HG03103 (cell line): Measurements from ENCODE around the gene TUBA4B.
"Not testable (repeated sequence)": the region's sequence is repeated elsewhere in the genome, so short reads cannot be mapped to it uniquely, and the experiment has no call there.

Experiments
- ATAC-seq: cut with Tn5 transposase; IDR thresholded peaks from one replicate; pipeline ENCODE4 v1.9.1; 2021; ENCODE audit warnings: low read depth; ENCODE audit not compliant: unreplicated experiment

The TUBA4B gene

DNA sequence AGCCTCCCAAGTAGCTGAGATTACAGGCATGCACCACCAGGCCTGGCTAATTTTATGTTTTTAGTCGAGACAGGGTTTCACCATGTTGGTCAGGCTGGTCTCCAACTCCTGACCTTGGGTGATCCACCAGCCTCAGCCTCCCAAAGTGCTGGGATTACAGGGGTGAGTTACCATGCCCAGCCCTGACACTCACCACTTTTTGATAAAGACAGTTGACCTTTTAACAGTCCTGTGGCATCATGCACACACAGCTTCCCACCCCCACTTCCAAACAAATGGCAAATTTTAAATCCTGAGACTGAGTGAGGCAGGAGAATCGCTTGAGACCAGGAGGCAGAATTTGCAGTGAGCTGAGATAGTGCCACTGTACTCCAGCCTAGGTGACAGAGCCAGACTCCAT lies 20.0 kb downstream of the TUBA4B start:
- ATAC-seq = no peak

DNA sequence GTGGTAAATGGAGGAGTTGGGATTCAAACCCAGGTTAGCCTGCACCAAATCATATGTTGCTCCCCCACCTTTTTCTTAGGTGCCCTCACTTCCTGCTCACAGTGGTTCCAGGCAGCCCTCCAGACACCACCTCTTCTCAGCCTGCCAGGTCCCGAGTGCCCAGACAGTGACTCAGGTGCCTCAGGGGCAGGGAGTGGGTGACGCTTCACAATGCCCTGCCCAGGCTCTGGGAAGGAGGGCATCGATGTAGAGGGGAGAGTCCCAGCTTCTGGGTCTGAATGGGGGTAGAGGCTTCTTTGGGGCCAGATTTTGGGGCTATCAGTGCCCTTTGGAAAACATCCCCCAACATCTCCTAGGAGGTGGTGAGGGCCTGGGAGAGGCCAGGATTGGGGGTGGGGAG lies 20.9 kb downstream of the TUBA4B start:
- ATAC-seq = no peak

DNA sequence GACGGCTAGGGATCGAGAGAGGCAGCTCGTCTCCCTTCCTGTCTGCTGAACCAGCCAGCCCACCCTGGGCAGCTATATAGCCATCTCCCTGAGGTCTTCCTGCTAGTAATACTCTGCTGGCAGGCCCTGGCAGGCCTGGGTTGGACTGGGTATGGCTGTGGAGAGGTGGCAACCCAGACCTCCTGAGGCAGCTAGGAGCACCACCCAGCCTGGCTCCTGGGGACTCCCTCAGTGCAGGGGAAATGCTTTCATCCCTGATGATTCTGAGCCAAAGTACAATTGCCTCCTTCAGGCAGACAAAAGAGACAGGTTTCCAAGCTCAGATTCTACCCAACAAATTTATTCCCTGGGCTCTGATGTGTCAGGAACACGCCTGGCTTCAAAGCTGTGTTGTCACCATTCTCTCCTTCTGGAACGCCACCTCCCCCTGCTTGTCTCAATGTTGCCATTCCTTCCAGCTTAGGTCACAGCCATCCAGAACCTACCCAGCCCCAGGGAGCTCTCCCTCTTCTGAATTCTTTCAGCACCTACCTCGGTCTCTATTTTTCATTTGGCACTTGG lies 21.4 kb downstream of the TUBA4B start:
- no peak for ATAC-seq

DNA sequence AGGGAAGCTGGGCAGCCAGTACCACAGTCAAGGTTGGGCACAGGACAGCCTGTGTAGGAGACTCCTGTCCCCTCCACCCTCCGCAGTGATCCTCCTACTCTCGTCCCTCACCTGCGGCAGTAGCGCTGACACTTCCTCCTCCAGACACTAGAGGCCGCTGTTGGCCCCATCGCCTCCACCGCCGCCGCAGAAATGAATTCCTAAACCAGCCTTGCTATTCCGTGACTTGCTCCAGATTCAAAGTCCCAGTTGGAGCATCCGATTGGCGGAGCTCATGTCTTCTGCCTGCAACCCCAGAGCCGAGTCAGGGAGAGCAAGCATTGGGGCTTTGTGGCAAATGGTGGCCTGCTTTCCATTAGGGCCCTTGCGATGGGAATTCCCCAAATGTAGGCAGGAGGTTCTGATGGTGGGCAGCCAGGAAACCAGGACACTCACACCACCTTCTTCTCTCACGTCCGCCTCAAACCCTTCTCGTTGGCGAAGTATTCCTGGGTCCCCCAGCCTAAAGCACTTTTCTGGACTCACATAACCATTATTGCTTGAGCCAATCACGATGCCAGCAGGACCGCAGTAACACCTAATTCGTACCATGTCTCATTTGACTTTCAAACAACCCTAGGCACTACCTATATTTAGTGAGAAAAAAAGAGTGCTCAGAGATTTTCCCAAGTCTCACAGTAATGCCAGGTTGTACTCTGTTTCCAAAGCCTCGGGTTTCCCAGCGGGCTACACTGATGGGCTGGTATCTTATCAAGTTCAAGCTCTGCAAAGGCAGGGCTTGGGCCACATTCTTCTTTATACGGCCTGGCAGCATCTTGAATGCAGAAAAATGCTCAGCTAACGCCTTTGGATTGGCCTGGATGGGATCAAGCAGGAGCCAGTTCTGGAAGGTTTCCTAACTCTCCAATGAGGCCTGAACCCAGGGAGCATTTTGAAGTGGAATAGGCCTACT lies 24.9 kb downstream of the TUBA4B start:
- ATAC-seq = no peak

DNA sequence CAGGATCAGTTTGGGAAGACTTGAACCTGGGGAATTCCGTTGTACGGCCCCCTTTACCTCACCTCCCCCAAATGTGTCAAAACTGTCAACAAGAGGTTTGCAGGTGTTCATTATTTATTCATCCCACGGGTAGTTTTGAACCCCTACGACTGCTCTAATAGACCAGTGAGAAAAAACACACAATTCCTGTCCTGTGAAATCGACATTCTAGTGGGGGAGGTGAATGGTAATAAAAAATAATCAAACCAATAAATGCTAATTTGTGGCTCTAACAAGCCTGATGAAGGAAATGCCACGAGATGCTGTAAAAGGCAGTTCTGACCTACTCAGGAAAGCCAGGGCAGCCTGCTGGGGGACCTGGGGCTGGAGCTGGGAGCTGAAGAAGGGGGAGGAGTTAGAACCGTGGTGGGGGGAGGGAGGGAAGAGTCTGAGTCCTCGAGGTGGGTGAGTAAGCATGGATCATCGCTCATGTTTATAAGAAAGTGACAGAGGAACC lies 25.7 kb downstream of the TUBA4B start:
- ATAC-seq = no peak

DNA sequence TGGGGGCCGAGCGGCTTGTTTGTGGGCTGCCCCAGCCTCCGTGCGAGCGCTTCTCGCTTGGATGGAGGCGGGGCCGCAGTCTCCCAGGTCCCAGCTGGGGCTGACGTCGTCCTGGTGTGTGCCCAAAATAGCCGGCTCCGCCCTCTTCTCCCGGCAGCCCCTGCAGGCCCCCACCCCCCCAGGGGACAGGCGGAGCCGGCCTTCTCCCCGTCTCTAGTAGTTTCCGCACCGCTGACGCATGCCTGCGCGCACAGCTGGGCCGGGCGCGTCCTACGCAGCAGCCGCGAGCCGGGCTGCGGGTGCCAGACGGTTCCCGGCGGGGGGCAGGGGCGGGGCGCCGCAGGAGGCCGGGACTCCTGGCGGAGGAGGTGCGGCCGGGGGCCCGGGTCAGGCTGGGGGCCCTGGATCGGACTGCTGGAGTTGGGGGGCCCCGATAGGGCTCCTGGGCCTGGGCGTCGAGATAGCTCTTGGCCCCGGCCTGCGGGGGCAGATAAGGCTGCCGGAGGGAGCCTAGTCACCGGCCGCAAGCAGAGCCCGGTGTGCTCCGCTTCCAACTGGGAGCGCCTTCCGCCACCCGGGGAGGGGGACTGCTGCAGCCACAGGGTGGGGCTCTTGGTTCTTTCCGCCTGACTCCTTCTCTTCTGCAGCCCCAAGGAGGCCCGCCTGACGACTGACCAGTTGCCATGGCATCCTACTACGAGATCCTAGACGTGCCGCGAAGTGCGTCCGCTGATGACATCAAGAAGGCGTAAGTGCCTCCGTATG lies 26.3 kb downstream of the TUBA4B start, which contains the start of gene DNAJB2:
Gene DNAJB2, plus strand, starts transcription at position 216 of the 765 bp plus-strand sequence. Its CDS starts 468 bp downstream, at position 684.
- peak; percentile 78 for ATAC-seq

DNA sequence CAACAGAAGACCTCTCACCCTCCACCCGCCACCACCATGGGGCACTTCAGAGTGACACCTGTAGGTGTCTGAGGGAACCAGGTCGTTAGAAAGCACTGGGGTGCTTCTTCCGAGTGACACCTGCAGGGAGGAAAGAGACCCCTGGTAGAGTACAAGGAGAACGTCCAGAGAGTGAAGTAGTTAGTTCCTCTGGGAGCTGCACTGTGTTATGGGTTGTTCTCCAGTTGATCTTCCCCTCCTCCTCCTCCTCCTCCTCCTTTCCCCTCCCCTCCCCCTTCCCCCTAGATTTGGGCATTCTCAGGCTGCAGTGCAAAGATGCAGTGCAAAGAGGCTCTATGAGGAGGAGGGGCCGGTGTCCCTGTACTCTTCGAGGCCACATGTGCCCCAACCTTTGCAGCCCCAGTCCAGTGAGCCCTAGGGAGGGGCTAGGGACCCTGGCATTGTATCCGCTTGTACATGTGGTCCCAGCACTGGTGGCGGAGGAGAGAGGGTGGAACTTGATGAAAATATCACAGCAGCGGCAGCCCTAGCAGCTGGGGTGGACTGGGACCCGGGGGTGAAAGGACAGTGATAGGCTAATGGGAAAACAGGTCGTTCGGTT lies 27.0 kb downstream of the TUBA4B start:
- no peak for ATAC-seq

DNA sequence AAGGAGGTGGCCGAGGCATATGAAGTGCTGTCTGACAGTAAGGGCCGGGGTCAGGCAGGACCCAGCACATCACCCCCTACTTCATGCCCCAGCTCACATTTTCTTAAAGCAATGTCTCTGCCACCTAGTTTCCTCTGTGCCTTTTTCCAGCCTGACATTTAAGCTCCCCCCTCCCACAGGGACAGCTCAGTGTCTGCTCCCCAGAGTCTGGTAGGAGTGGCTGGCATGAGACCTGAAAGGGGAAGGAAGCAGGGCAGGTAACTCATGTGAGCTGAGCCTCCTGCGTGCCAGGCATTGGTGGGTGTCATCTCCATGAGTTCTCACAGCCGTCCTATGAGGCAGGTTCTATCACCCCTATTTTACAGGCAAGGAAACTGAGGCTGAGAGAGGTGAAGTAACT lies 27.6 kb downstream of the TUBA4B start:
- ATAC-seq = no peak

DNA sequence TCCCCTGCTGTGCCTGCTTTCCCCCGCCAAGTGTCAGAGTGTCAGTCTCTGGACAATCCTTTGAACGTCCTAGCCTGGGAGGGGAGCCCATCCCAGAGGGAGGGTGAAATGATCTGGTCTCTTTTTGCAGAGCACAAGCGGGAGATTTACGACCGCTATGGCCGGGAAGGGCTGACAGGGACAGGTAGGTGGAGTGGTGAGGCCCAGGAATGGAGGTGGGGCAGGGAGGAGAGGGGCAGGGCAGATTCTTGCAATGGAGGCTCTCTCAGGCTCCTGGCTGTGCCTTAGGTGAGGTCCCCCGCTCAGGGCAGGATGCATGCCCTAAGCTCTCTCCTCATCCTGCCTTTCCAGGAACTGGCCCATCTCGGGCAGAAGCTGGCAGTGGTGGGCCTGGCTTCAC lies 28.5 kb downstream of the TUBA4B start:
- ATAC-seq = no peak

DNA sequence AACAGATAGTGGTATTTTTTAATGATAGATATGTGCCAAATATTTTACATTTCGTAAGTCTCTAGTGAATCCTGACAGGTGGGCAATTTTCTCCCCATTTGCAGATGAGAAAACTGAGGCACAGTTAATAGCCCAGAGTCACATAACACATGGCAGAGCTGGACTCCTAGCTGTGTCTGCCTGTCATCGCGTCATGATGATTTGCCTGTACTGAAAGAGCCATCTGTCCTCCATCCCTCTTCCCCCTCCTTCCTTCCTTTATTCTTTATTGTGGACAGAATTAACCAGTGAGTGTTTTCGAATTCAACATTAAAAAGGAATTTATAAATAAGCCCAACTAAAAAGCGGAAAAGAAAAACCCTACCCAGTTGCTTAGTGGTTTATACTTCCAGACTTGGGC lies 29.3 kb downstream of the TUBA4B start:
- no peak for ATAC-seq

DNA sequence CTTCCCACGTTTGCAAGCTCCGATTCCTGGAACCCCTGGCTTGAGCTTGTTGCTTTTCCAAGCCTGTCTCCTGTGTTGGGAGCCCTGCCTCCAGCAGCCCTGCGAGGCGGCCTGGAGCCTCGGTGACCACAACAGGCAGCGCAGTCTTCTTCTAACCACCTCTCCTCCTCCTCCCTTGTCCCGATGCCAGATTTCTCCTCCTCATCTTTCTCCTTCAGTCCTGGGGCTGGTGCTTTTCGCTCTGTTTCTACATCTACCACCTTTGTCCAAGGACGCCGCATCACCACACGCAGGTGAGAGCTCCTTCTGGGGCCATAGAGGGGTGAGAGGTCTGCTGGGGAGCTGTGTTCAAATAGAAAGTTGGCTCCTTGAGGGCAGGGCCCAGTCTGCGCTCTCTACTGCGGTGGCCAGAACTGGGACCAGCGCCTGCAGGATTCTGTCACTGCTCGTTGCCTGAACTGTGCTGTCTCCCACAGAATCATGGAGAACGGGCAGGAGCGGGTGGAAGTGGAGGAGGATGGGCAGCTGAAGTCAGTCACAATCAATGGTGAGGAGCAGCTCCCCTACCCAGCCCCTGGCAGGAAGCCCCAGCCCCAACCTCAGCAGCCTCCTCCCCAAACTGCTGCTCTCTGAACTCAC lies 30.0 kb downstream of the TUBA4B start:
- ATAC-seq = no peak

DNA sequence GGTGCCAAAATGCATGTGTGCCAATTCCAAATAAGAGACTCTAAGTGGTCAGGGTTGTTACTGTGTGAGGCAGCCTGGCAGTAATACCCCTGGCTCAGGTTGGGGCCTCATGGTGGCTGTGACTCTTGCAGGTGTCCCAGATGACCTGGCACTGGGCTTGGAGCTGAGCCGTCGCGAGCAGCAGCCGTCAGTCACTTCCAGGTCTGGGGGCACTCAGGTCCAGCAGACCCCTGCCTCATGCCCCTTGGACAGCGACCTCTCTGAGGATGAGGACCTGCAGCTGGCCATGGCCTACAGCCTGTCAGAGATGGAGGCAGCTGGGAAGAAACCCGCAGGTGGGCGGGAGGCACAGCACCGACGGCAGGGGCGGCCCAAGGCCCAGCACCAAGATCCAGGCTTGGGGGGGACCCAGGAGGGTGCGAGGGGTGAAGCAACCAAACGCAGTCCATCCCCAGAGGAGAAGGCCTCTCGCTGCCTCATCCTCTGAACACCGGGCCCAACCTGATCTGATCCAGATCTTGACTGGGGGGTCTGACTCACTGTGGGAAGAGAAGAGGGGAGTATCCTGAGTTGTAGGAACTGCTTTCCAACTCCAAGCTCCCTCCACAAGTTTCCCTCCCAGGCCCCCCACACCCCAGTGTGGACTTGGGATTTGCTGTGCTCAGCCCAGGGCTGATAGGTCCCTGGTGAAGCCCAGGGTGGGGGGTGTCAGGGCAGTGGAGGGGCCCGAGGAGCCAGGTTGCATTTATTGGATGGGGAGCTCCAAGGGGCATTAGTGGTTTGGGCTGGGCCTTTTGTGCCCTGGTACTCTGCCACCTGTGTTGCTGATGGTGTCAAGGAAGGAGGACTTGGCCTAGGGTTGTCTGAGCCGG lies 31.7 kb downstream of the TUBA4B start:
- ATAC-seq = no peak

DNA sequence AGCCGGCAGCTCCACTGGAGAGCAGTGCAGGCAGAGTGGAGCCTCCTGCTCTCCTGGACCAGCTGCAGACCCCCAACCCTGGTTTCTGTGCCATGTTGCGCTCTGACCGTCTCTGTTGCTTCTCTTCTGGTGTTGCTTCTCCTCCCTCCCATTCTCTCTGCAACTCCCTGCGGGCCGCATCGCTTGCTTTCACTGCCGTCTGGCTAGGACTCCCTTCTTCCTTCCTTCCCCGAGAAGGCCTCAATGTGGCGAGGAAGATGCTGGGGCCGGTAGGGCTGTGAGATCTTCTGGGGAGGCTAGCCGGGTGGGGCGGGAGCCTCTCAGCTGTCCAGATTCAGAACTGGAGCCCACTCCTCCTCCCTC lies 32.3 kb downstream of the TUBA4B start:
- no peak for ATAC-seq

DNA sequence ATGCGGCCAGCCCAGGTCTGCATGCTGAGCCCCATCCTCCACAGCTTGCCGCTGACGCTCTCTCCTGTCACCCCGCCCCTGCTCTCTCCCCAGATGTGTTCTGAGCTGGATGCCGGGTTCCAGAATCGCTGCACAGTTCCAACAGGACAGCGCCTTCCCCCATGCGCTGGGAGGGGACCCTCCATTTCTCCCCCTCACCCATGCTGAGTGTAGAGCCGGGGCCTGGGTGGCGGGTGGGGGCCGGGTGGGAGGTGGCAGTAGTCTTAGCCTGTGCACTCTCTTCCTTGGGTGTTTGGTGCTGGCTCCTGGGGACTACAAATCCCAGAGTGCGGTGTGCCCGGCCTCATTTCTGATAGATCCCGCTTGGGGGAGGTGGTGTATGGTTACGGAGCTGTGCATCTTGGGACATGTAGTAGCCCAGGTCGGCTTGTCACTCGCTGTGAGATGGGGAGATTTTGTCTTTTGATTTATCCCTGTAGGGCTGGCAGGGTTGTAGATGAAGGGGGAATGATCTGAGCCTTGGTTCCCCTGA lies 32.9 kb downstream of the TUBA4B start:
- no peak for ATAC-seq

DNA sequence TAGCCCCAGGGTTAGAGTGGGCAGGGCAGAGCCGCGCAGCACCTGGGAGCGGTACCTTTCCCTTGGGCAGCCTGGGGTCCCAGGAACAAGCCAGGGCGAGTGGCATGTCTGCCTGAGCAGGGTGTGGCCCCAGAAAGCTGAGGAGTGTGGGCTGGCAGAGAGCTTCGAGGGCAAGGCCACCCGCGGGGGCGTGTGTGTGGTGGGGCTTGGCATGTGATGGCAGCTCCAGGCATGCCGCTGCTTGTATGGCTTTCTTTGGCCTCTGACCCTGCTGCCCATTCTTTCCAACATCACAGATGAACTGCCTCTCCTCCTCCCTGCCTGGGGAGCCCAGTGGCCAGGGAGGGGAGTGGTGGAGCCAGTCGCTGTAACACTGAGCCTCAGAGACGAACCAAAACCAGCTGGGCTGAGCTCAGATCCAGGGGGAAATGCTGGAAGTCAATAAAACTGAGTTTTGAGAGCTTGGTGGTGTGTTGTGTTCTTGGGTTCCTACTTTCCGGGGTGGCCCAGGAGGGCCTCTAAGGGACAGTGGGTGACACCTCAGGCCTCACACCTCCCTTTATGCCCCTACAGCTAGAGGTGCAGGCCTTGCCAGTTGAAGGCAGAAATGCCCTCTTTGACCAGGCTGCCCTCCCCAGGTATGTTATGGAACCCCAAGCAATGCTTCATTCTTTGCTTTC lies 33.5 kb downstream of the TUBA4B start:
- no peak for ATAC-seq

DNA sequence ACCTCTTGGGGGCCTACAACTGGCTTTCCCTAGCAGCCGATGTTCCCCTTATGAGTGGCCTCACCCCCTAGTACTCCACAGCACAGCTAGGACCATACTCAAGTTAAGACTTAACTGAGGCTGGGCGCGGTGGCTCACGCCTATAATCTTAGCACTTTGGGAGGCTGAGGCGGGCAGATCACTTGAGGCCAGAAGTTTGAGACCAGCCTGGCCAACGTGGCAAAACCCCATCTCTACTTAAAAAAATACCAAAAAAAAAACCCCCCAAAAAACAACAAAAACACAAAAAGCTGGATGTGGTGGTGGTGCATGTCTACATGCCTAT lies 34.0 kb downstream of the TUBA4B start:
- not testable (repeated sequence) for ATAC-seq

DNA sequence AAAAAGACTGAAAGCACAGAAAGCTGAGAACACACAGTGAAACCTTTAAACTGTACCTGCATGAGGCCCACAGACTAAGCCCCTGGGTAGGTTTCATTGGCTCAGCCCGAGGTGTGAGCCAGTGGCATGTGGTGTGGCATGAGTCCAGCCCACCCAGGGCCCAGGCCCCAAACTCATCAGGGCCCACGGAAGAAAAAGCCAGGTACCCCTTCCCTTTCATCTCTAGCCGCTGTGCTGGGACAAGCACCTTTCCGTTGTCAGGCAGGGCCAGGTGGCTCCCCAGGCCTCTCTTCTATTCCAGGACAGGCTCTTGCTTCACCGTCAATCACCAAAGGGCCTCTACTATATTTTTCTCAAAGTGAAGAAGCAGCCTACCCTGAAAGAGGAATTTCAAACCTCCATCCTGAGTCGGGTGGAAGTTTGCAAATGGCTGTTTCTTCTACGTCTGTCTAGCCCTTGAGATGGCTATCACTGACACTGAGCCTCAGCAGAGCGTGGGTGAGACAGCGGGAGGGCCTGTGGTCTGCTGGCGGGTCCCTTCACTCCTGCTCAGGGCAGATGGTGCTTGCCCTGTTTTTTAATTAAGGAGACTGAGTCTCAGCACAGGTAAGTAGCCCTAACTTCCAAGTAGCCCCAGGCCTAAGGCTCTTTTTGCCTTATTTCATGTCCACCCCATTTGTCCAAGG lies 34.7 kb downstream of the TUBA4B start:
- no peak for ATAC-seq

DNA sequence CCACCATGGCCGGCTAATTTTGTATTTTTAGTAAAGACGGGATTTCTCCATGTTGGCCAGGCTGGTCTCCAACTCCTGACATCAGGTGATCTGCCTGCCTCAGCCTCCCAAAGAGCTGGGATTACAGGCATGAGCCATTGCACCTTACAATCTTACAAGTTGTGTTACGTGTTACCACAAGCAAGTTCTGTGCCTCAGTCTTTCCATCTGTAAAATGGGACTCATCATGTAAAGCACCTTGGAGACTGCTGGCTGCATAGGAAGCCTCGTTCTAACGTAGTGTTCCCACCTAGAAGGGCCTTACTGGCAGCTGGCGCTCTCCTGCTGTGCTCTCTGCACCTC lies 36.1 kb downstream of the TUBA4B start:
- no peak for ATAC-seq
